ENCODE results near the gene RALGAPA2. TPM values are rescaled to one million over a fixed set of nuclear protein-coding genes. Genes with fewer than 3 reads are reported as not detected.

The RALGAPA2 gene
- total RNA-seq, 1 experiment from 2014 or later = 18.2 TPM

DNA sequence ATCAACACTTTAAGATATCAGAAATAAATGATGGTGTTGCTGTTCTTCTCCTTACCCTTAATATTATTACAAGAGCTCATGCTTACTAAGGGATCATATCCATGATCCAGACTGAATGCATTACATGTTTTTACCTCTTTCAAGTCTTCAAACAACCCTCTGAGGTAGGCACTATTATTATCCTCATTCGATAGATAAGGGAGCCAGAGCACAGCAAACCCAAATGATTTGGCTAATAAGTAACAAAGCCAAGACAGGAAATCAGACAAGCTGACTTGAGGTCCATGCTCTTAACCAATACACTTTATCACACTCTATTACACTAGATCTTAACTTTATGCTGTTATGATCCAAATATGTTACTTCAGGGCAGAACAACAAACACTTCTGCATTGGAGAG lies 145.9 kb downstream of the RALGAPA2 start (continued):
- TF ChIP-seq, protein P1, sequence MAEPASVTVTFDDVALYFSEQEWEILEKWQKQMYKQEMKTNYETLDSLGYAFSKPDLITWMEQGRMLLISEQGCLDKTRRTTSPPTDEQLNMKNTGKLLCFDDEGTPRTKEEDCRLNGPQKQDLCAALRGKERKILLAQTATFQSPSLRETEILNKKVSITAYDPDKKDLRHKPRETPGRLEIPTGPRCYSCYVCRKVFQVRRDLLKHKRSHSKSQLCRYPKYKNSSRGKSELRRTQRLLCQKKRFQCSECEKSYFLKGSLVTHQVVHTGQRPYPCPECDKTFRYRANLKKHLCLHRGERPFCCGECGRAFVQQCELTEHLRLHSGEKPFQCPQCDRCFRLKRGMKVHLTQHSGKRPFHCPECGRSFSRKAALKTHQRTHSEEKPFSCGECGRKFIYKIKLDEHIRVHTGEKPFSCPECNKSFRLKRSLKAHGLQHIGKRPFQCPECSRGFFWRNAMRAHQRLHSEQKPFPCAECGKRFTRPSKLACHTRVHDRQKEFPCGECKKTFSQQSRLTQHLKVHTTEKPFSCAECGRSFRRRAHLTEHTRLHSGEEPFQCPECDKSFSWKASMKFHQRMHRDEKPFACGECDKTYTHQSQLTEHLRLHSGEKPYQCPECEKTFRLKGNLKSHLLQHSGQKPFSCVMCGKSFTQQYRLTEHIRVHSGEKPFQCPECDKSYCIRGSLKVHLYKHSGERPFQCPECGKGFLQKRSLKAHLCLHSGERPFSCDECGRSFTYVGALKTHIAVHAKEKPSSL (CRISPR knock-in tag; conservative IDR thresholded peaks at IDR 0.05) = no peak
- TF ChIP-seq, protein P2, sequence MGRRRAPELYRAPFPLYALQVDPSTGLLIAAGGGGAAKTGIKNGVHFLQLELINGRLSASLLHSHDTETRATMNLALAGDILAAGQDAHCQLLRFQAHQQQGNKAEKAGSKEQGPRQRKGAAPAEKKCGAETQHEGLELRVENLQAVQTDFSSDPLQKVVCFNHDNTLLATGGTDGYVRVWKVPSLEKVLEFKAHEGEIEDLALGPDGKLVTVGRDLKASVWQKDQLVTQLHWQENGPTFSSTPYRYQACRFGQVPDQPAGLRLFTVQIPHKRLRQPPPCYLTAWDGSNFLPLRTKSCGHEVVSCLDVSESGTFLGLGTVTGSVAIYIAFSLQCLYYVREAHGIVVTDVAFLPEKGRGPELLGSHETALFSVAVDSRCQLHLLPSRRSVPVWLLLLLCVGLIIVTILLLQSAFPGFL (CRISPR knock-in tag; IDR thresholded peaks at IDR 0.05; ENCODE audit: borderline replicate concordance) = no peak
- TF ChIP-seq PRRX2 (CRISPR knock-in tag; IDR thresholded peaks at IDR 0.05) (no peak), ZNF396 (CRISPR knock-in tag; IDR thresholded peaks at IDR 0.05; ENCODE audit: borderline replicate concordance) (no peak)
- TF ChIP-seq, protein P3, sequence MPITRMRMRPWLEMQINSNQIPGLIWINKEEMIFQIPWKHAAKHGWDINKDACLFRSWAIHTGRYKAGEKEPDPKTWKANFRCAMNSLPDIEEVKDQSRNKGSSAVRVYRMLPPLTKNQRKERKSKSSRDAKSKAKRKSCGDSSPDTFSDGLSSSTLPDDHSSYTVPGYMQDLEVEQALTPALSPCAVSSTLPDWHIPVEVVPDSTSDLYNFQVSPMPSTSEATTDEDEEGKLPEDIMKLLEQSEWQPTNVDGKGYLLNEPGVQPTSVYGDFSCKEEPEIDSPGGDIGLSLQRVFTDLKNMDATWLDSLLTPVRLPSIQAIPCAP (CRISPR knock-in tag; IDR thresholded peaks at IDR 0.05) = no peak
- TF ChIP-seq, protein P4, sequence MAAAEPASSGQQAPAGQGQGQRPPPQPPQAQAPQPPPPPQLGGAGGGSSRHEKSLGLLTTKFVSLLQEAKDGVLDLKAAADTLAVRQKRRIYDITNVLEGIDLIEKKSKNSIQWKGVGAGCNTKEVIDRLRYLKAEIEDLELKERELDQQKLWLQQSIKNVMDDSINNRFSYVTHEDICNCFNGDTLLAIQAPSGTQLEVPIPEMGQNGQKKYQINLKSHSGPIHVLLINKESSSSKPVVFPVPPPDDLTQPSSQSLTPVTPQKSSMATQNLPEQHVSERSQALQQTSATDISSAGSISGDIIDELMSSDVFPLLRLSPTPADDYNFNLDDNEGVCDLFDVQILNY (CRISPR knock-in tag; IDR thresholded peaks at IDR 0.05) = no peak

DNA sequence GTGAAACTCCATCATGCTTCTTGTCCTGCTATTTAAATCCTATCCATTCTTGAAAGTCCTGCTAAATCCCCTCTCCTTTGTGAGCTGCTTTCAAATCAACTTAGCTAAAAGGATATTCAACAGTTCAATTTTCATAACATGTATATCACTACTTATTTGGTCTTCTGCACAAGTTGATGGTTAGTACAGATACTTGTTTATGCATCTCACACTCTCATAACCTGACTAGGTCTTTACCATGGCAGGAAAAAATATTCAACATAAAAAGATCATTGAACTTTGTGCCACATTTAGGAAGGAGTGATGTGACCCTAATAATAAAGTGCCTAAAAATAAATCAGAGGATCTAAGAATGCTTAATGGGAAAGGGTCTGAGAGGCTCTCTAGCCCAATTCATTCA lies 148.2 kb downstream of the RALGAPA2 start:
- ATAC-seq (no peak), DNase-seq (ENCODE audit: low spot score) (no peak)
- no peaks in the 10 kb centered on the region for H3K36me3 Mint-ChIP-seq
- H3K27me3 Mint-ChIP-seq (ENCODE audit: low read depth) = no peaks in the 10 kb centered on the region
- CTCF ChIA-PET = interaction anchor here (0.9 kb wide), 1 partner anchor 29 kb away, joined by 4 read pairs; no protein-coding TSS in a partner anchor
- H3K4me3 Mint-ChIP-seq = no peak overlapping the region
- TF ChIP-seq, protein P2 (CRISPR knock-in tag; IDR thresholded peaks at IDR 0.05; ENCODE audit: borderline replicate concordance) = no peak
- no peak for TF ChIP-seq ZNF232 (CRISPR knock-in tag; IDR thresholded peaks at IDR 0.05)
- TF ChIP-seq TEAD1 (CRISPR knock-in tag; IDR thresholded peaks at IDR 0.05) = no peak
- no peak for TF ChIP-seq NR1H2 (CRISPR knock-in tag; IDR thresholded peaks at IDR 0.05)
- TF ChIP-seq RELA (CRISPR knock-in tag; IDR thresholded peaks at IDR 0.05; ENCODE audit: borderline replicate concordance) = no peak
- TF ChIP-seq HMGA2 (CRISPR knock-in tag; IDR thresholded peaks at IDR 0.05) = no peak
- no peak for TF ChIP-seq ZNF263 (CRISPR knock-in tag; IDR thresholded peaks at IDR 0.05; ENCODE audit: low read depth)
- no peak for TF ChIP-seq MYBL2 (CRISPR knock-in tag; IDR thresholded peaks at IDR 0.05)
- TF ChIP-seq TP53 (CRISPR knock-in tag; IDR thresholded peaks at IDR 0.05) = no peak
- no peak for TF ChIP-seq ELF4 (CRISPR knock-in tag; IDR thresholded peaks at IDR 0.05; ENCODE audit: low read depth)
- no peak for TF ChIP-seq MLX (CRISPR knock-in tag; IDR thresholded peaks at IDR 0.05)
- TF ChIP-seq ARID4B (CRISPR knock-in tag; IDR thresholded peaks at IDR 0.05; ENCODE audit: borderline replicate concordance) = no peak
- TF ChIP-seq GTF2I (CRISPR knock-in tag; conservative IDR thresholded peaks at IDR 0.05) = no peak
- no peak for TF ChIP-seq GRHL2 (CRISPR knock-in tag; IDR thresholded peaks at IDR 0.05; ENCODE audit: insufficient replicate concordance, severe bottlenecking)
- no peak for TF ChIP-seq ZNF281 (CRISPR knock-in tag; IDR thresholded peaks at IDR 0.05)
- no peak for TF ChIP-seq ESRRA (CRISPR knock-in tag; IDR thresholded peaks at IDR 0.05; ENCODE audit: borderline replicate concordance)
- no peaks in the 10 kb centered on the region for H3K9me3 Mint-ChIP-seq
- POLR2A ChIA-PET = no interaction called here
- H3K4me1 Mint-ChIP-seq = peaks cover 11% of the 10 kb centered on the region
- no peak overlapping the region for H3K27ac Mint-ChIP-seq
